ENCODE results near the gene CNTNAP2.

The CNTNAP2 gene

DNA sequence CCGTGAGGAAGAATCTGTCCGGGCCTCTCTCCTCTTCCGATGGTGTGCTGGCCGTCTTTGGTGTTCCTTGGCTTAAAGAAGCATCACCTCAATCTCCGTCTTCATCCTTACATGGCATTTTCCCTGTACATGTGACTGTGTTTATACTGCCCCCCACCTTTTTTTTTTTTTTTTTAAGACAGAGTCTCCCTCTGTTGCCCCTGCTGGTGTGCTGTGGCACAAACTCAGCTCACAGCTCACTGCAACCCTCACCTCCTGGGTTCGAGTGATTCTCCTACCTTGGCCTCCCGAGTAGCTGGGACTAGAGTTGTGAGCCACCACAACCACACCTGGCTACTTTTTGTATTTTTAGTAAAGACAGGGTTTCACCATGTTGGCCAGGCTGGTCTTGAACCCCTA is 2352.1 kb downstream of the CNTNAP2 start:
- no peak for DNase-seq (ENCODE audit: low read depth, low spot score)

Measured in brain pericyte (primary cell).